ENCODE results near the gene LYRM4. TPM values are rescaled to one million over a fixed set of nuclear protein-coding genes. Genes with fewer than 3 reads are reported as not detected.

The LYRM4 gene
- total RNA-seq, 2 experiments from 2014 or later = 24.8 to 28.1 TPM

DNA sequence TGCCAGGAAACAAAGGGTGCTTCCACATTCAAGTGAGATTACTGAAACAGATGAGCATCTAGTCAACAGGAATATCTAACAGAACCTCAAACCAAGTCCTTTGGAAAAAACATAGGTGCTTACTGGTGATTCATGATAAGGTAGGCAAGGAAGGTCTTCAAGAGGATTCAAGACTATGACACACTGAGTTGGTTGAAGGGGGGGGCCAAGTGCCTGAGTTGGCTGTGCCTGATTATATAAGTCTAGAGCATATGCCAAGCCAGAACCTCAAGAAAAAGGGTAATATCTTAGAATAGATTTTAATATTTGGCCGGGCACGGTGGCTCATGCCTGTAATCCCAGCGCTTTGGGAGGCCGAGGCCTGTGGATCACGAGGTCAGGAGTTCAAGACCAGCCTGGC is 63.7 kb downstream of the LYRM4 start:
- Histone ChIP-seq H3K9me3 (ENCODE audit: control insufficient read depth in 1 of 2, insufficient read depth in 1 of 2, low read length in 2 of 2) (no peaks in the 10 kb centered on the region), H3K27ac (ENCODE audit: low read depth in 1 of 2, low read length in 2 of 2) (no peak overlapping the region), H3K27me3 (ENCODE audit: control insufficient read depth in 1 of 2, insufficient read depth in 2 of 2, low read length in 2 of 2) (no peaks in the 10 kb centered on the region), H3K4me3 (ENCODE audit: low read length) (no peak overlapping the region), H3K4me1 (ENCODE audit: insufficient read depth, low read length) (no peaks in the 10 kb centered on the region), H3K36me3 (ENCODE audit: insufficient read depth, low read length) (no peaks in the 10 kb centered on the region)
- peaks cover 5% of the 10 kb centered on the region for H3K36me3 Mint-ChIP-seq (ENCODE audit: low read depth)
- no peaks in the 10 kb centered on the region for H3K4me1 Mint-ChIP-seq (ENCODE audit: low read depth)
- no peaks in the 10 kb centered on the region for H3K9me3 Mint-ChIP-seq
- TF ChIP-seq, protein P1, sequence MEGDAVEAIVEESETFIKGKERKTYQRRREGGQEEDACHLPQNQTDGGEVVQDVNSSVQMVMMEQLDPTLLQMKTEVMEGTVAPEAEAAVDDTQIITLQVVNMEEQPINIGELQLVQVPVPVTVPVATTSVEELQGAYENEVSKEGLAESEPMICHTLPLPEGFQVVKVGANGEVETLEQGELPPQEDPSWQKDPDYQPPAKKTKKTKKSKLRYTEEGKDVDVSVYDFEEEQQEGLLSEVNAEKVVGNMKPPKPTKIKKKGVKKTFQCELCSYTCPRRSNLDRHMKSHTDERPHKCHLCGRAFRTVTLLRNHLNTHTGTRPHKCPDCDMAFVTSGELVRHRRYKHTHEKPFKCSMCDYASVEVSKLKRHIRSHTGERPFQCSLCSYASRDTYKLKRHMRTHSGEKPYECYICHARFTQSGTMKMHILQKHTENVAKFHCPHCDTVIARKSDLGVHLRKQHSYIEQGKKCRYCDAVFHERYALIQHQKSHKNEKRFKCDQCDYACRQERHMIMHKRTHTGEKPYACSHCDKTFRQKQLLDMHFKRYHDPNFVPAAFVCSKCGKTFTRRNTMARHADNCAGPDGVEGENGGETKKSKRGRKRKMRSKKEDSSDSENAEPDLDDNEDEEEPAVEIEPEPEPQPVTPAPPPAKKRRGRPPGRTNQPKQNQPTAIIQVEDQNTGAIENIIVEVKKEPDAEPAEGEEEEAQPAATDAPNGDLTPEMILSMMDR (IDR thresholded peaks at IDR 0.05) = no peak
- ATAC-seq (ENCODE audit: poor library complexity) (no peak), DNase-seq (no peak)
- H3K27me3 Mint-ChIP-seq = no peaks in the 10 kb centered on the region
- POLR2A ChIA-PET = no interaction called here
- H3K27ac Mint-ChIP-seq = no peak overlapping the region
- CTCF ChIA-PET = interaction anchor here (0.7 kb wide), 1 partner anchor 37 kb away, joined by 3 read pairs; no protein-coding TSS in a partner anchor
- intact Hi-C loops (cut with DNase I, micrococcal nuclease) = no loop called here
- no peak overlapping the region for H3K4me3 Mint-ChIP-seq

- Mint-ChIP-seq H3K27ac (no peak overlapping the region), H3K36me3 (ENCODE audit: low read depth) (peaks cover 5% of the 10 kb centered on the region), H3K9me3 (no peaks in the 10 kb centered on the region), H3K27me3 (no peaks in the 10 kb centered on the region), H3K4me3 (no peak overlapping the region), H3K4me1 (ENCODE audit: low read depth) (no peaks in the 10 kb centered on the region)
- H3K4me3 ChIP-seq (ENCODE audit: low read length) = no peak overlapping the region
- no peaks in the 10 kb centered on the region for H3K36me3 ChIP-seq (ENCODE audit: insufficient read depth, low read length)
- H3K27me3 ChIP-seq (ENCODE audit: control insufficient read depth in 1 of 2, insufficient read depth in 2 of 2, low read length in 2 of 2) = no peaks in the 10 kb centered on the region
- no peaks in the 10 kb centered on the region for H3K4me1 ChIP-seq (ENCODE audit: insufficient read depth, low read length)
- H3K27ac ChIP-seq (ENCODE audit: low read depth in 1 of 2, low read length in 2 of 2) = no peak overlapping the region
- CTCF ChIA-PET = no interaction called here
- H3K9me3 ChIP-seq (ENCODE audit: control insufficient read depth in 1 of 2, insufficient read depth in 1 of 2, low read length in 2 of 2) = no peaks in the 10 kb centered on the region
- TF ChIP-seq, protein P1 (IDR thresholded peaks at IDR 0.05) = no peak
- POLR2A ChIA-PET = no interaction called here
- ATAC-seq (ENCODE audit: poor library complexity) = no peak
- no peak for DNase-seq
- intact Hi-C loops (cut with DNase I, micrococcal nuclease) = no loop called here
These were observed 68.5 kb downstream of the LYRM4 start for GRCh38 chr6:5192135-5192794.

DNA sequence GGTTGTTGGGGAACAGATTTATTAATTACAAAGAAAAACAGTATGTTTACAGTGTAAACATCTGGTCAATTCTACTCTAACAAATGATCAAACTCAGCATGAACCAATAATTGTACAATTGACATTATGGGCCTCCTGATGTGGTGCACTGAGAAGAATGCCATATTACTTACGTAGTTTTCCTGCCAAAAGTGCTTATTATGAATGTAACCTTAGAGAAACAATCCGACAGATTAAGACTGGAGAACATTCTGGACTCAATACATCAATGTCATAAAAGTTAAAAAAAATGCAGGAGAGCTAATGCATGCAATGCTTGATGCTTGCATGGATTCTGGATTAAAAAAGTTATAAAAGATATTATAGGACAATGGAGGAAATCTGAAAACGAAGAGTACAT is 69.0 kb downstream of the LYRM4 start:
- POLR2A ChIA-PET = no interaction called here
- Mint-ChIP-seq H3K9me3 (no peaks in the 10 kb centered on the region), H3K36me3 (ENCODE audit: low read depth) (peaks cover 10% of the 10 kb centered on the region), H3K4me1 (ENCODE audit: low read depth) (no peaks in the 10 kb centered on the region), H3K27me3 (no peaks in the 10 kb centered on the region), H3K4me3 (no peak overlapping the region), H3K27ac (no peak overlapping the region)
- H3K4me3 ChIP-seq (ENCODE audit: low read length) = no peak overlapping the region
- CTCF ChIA-PET = interaction anchor here (0.6 kb wide), 1 partner anchor 132 kb away, joined by 3 read pairs; no protein-coding TSS in a partner anchor
- intact Hi-C loops (cut with DNase I, micrococcal nuclease) = no loop called here
- H3K4me1 ChIP-seq (ENCODE audit: insufficient read depth, low read length) = no peaks in the 10 kb centered on the region
- H3K9me3 ChIP-seq (ENCODE audit: control insufficient read depth in 1 of 2, insufficient read depth in 1 of 2, low read length in 2 of 2) = no peaks in the 10 kb centered on the region
- ATAC-seq (ENCODE audit: poor library complexity) (no peak), DNase-seq (no peak)
- H3K36me3 ChIP-seq (ENCODE audit: insufficient read depth, low read length) = no peaks in the 10 kb centered on the region
- no peak overlapping the region for H3K27ac ChIP-seq (ENCODE audit: low read depth in 1 of 2, low read length in 2 of 2)
- H3K27me3 ChIP-seq (ENCODE audit: control insufficient read depth in 1 of 2, insufficient read depth in 2 of 2, low read length in 2 of 2) = no peaks in the 10 kb centered on the region
- TF ChIP-seq, protein P1 (IDR thresholded peaks at IDR 0.05) = no peak

Measured in CD4-positive, alpha-beta T cell (primary cell).